Sigmoid colon (tissue), 7 donors: ENCODE results near the gene CAV3. TPM values are rescaled to one million over a fixed set of nuclear protein-coding genes. Genes with fewer than 3 reads are reported as not detected.

Source experiments
- DNase-seq: peaks from one replicate; pipeline ENCODE4 v3.0.0-alpha.2; 2019
- H3K27ac ChIP-seq, 4 donors: fragments of 200-600 bp; sonication (generic); one replicate each; pipeline ENCODE4 v1.5.1; 2016 to 2019; ENCODE audit warnings: mild to moderate bottlenecking in 1 of 4
- H3K27me3 ChIP-seq, 3 donors: fragments of 200-600 bp; sonication (generic); one replicate each; pipeline ENCODE4 v1.5.1; 2019; ENCODE audit warnings: mild to moderate bottlenecking in 1 of 3
- H3K36me3 ChIP-seq, 4 donors: fragments of 200-600 bp; sonication (generic); one replicate each; pipeline ENCODE4 v1.5.1; 2016 to 2019
- H3K4me1 ChIP-seq, 4 donors: fragments of 200-600 bp; sonication (generic); one replicate each; pipeline ENCODE4 v1.5.1; 2017 to 2019
- H3K4me3 ChIP-seq, 4 donors: fragments of 200-600 bp; sonication (generic); one replicate each; pipeline ENCODE4 v1.5.1; 2017 to 2019; ENCODE audit warnings: mild to moderate bottlenecking in 2 of 4, moderate library complexity in 1 of 4
- H3K9me3 ChIP-seq, 4 donors: fragments of 200-600 bp in 3 of 4; sonication (generic) in 3 of 4; one replicate each; pipeline versions ENCODE4 v1.5.1 to v1.6.1; 2013 to 2019
- CTCF ChIP-seq, 4 experiments: fragments of 450-650 bp in 3 of 4; fragments of 200-600 bp in 1 of 4; IDR thresholded peaks; one replicate each; pipeline ENCODE4 v1.5.1; 2016 to 2019; ENCODE audit warnings: antibody characterized with exemption in 4 of 4, mild to moderate bottlenecking in 3 of 4, moderate library complexity in 2 of 4
- EP300 ChIP-seq, 4 donors: sonication (generic); formaldehyde crosslinking; IDR thresholded peaks; one replicate each; pipeline ENCODE4 v1.6.1; 2017; ENCODE audit warnings: antibody characterized with exemption in 4 of 4
- POLR2A ChIP-seq, 2 donors: fragments of 450-650 bp; IDR thresholded peaks; one replicate each; pipeline ENCODE4 v1.6.1; 2016; ENCODE audit warnings: antibody characterized with exemption in 2 of 2, mild to moderate bottlenecking in 2 of 2, moderate library complexity in 2 of 2
- POLR2AphosphoS5 ChIP-seq, 4 donors: sonication (generic); formaldehyde crosslinking; IDR thresholded peaks; one replicate each; pipeline ENCODE4 v1.6.1; 2017; ENCODE audit warnings: antibody characterized with exemption in 4 of 4
- WGBS, 2 donors: extraction: QIAGEN DNeasy Blood & Tissue Kit; methylation state at CpG; one replicate each; pipeline ENCODE4 v1.1.7; 2013; 5-methylcytosine and 5-hydroxymethylcytosine counted together
- intact Hi-C: fragments of 100-400 bp; cut with DNase I; formaldehyde crosslinking; loops from one replicate; pipeline ENCODE4 v1.15.1; 2023
- polyA plus RNA-seq, 3 donors: library from polyadenylated mRNA; stranded (reverse); fragments of 200-250 nt; gene quantifications; one replicate each; pipeline ENCODE4 v1.2.3, GENCODE V29; 2013
- total RNA-seq, 4 donors: library from RNA; depleted of rRNA; stranded (reverse); fragments of >200 nt; gene quantifications; one replicate each; pipeline ENCODE4 v1.1.0, GENCODE V29; 2016
- donor health status: healthy with polysubstance abuse.
- donor health status: Bipolar disorder and iron deficiency.
- donor health status: healthy.

The CAV3 gene
- total and polyA plus RNA-seq, 7 donors = 0.06 to 0.60 TPM; not detected in 5

- Histone ChIP-seq H3K27me3 (no peaks in the 10 kb centered on the region), H3K9me3 (no peaks in the 10 kb centered on the region), H3K4me1 (no peaks in the 10 kb centered on the region), H3K27ac (no peak overlapping the region), H3K36me3 (no peaks in the 10 kb centered on the region), H3K4me3 (no peak overlapping the region)
- no peak for TF ChIP-seq POLR2AphosphoS5 (IDR thresholded peaks at IDR 0.05)
- TF ChIP-seq CTCF (IDR thresholded peaks at IDR 0.05) = no peak
- no peak for TF ChIP-seq POLR2A (IDR thresholded peaks at IDR 0.05)
- TF ChIP-seq EP300 (IDR thresholded peaks at IDR 0.05) = no peak
- DNase-seq = no peak
- 35 to 51% methylated on average over 3 of the region's 3 CpGs for whole genome bisulfite sequencing, 2 donors
- intact Hi-C loops = no loop called here
These were observed 21.5 kb downstream of the CAV3 start for GRCh38 chr3:8755097-8755496.

GRCh38 chr3:8755564-8756237 is 22.1 kb downstream of the CAV3 start:
- WGBS, 2 donors = 70 to 78% methylated on average over 6 of the region's 6 CpGs
- Histone ChIP-seq H3K27ac (no peak overlapping the region), H3K4me3 (no peak overlapping the region), H3K4me1 (no peaks in the 10 kb centered on the region), H3K36me3 (no peaks in the 10 kb centered on the region), H3K27me3 (no peaks in the 10 kb centered on the region), H3K9me3 (no peaks in the 10 kb centered on the region)
- intact Hi-C loops = no loop called here
- no peak for TF ChIP-seq EP300 (IDR thresholded peaks at IDR 0.05)
- no peak for TF ChIP-seq POLR2A (IDR thresholded peaks at IDR 0.05)
- no peak for TF ChIP-seq CTCF (IDR thresholded peaks at IDR 0.05)
- TF ChIP-seq POLR2AphosphoS5 (IDR thresholded peaks at IDR 0.05) = no peak
- DNase-seq = no peak

GRCh38 chr3:8756671-8757070 is 23.1 kb downstream of the CAV3 start:
- H3K9me3 ChIP-seq = no peaks in the 10 kb centered on the region
- no peaks in the 10 kb centered on the region for H3K36me3 ChIP-seq
- H3K4me1 ChIP-seq = no peaks in the 10 kb centered on the region
- no peak for TF ChIP-seq POLR2AphosphoS5 (IDR thresholded peaks at IDR 0.05)
- no peaks in the 10 kb centered on the region for H3K27me3 ChIP-seq
- H3K27ac ChIP-seq = no peak overlapping the region
- H3K4me3 ChIP-seq = no peak overlapping the region
- no peak for DNase-seq
- intact Hi-C loops = no loop called here
- WGBS, 2 donors = 83 to 85% methylated on average over 7 of the region's 7 CpGs

GRCh38 chr3:8757551-8758518 is 24.2 kb downstream of the CAV3 start:
- Histone ChIP-seq H3K9me3 (no peaks in the 10 kb centered on the region), H3K4me3 (no peak overlapping the region), H3K27ac (no peak overlapping the region), H3K27me3 (no peaks in the 10 kb centered on the region), H3K4me1 (no peaks in the 10 kb centered on the region), H3K36me3 (no peaks in the 10 kb centered on the region)
- no peak for TF ChIP-seq POLR2AphosphoS5 (IDR thresholded peaks at IDR 0.05)
- no peak for TF ChIP-seq EP300 (IDR thresholded peaks at IDR 0.05)
- TF ChIP-seq CTCF (IDR thresholded peaks at IDR 0.05) = no peak
- no peak for TF ChIP-seq POLR2A (IDR thresholded peaks at IDR 0.05)
- no peak for DNase-seq
- 83 to 84% methylated on average over 24 of the region's 24 CpGs for WGBS, 2 donors
- intact Hi-C loops = no loop called here

GRCh38 chr3:8759038-8759707 is 25.6 kb downstream of the CAV3 start:
- no peak for TF ChIP-seq CTCF (IDR thresholded peaks at IDR 0.05)
- no peak for TF ChIP-seq EP300 (IDR thresholded peaks at IDR 0.05)
- no peak for TF ChIP-seq POLR2AphosphoS5 (IDR thresholded peaks at IDR 0.05)
- TF ChIP-seq POLR2A (IDR thresholded peaks at IDR 0.05) = no peak
- no peaks in the 10 kb centered on the region for H3K4me1 ChIP-seq
- no peak overlapping the region for H3K27ac ChIP-seq
- H3K27me3 ChIP-seq = no peaks in the 10 kb centered on the region
- 90 to 93% methylated on average over 7 of the region's 7 CpGs for WGBS, 2 donors
- H3K4me3 ChIP-seq = no peak overlapping the region
- no peaks in the 10 kb centered on the region for H3K9me3 ChIP-seq
- H3K36me3 ChIP-seq = no peaks in the 10 kb centered on the region
- intact Hi-C loops = no loop called here
- no peak for DNase-seq
